A549 treated with AZD2906 at 1 μM for 4 hours (cell line): ENCODE measurements around the gene SHFL. TPM values are rescaled to one million over a fixed set of nuclear protein-coding genes. Genes with fewer than 3 reads are reported as not detected.

Experiments
- total RNA-seq: library from RNA; stranded (reverse); fragments of 200-300 nt; extraction: Qiagen RNA extraction; gene quantifications from 5 replicates; pipeline ENCODE4 v1.2.3, GENCODE V29; 2022

Gene SHFL
- 6.6 to 7.5 TPM (median 7.3 TPM) in 5 replicates for total RNA-seq

GRCh38 chr19:10085641-10086590 lies at the start of gene SHFL:
Gene SHFL (plus strand): TSS chr19:10086317. CDS start chr19:10086428, 111 bp downstream.

GRCh38 chr19:10106100-10106936 lies 20.2 kb downstream of the SHFL start, which contains the start of gene PPAN:
Gene PPAN (plus strand): TSS chr19:10106362. CDS start chr19:10106395, 33 bp downstream.

GRCh38 chr19:10111405-10111811 lies 25.3 kb downstream of the SHFL start, which contains the start of gene P2RY11:
Gene P2RY11 (plus strand): TSS chr19:10111693. CDS start chr19:10111722, 29 bp downstream.

Other genes starting within 250 kb of the SHFL start
- 8.4 to 11.8 TPM (median 10.2 TPM) in 5 replicates for gene OLFM2, start 149.8 kb upstream of the SHFL start, total RNA-seq
- gene COL5A3, start 75.8 kb upstream of the SHFL start, total RNA-seq: 2.6 to 3.6 TPM (median 2.9 TPM) in 5 replicates
- gene RDH8, start 72.8 kb upstream of the SHFL start, total RNA-seq: 0.07 to 0.31 TPM (median 0.26 TPM) in 5 replicates
- 0.05 to 0.10 TPM (median 0.08 TPM) in 5 replicates for gene ANGPTL6, start 16.4 kb downstream of the SHFL start, total RNA-seq
- gene PPAN, start 20.0 kb downstream of the SHFL start, total RNA-seq: 38.9 to 56.7 TPM (median 51.1 TPM) in 5 replicates
- 5.2 to 12.0 TPM (median 7.1 TPM) in 5 replicates for gene P2RY11, start 25.4 kb downstream of the SHFL start, total RNA-seq
- gene EIF3G, start 33.6 kb downstream of the SHFL start, total RNA-seq: 151 to 180 TPM (median 165 TPM) in 5 replicates
- gene DNMT1, start 108.6 kb downstream of the SHFL start, total RNA-seq: 52.4 to 61.5 TPM (median 57.3 TPM) in 5 replicates
- 0.38 to 1.1 TPM (median 0.68 TPM) in 5 replicates for gene S1PR2, start 145.0 kb downstream of the SHFL start, total RNA-seq
- gene MRPL4, start 165.9 kb downstream of the SHFL start, total RNA-seq: 53.8 to 80.9 TPM (median 73.2 TPM) in 5 replicates
- gene ICAM1, start 184.8 kb downstream of the SHFL start, total RNA-seq: 2.5 to 5.4 TPM (median 3.9 TPM) in 5 replicates
- 0.08 to 0.12 TPM (median 0.11 TPM) in 4 of 5 replicates, not detected in the other for gene ICAM4, start 200.6 kb downstream of the SHFL start, total RNA-seq
- 0.58 to 1.0 TPM (median 0.84 TPM) in 5 replicates for gene ICAM5, start 203.6 kb downstream of the SHFL start, total RNA-seq
- 0.79 to 2.7 TPM (median 1.7 TPM) in 5 replicates for gene ZGLP1, start 223.5 kb downstream of the SHFL start, total RNA-seq
- 17.5 to 35.4 TPM (median 33.0 TPM) in 5 replicates for gene FDX2, start 229.7 kb downstream of the SHFL start, total RNA-seq
- gene RAVER1, start 247.2 kb downstream of the SHFL start, total RNA-seq: 22.9 to 30.6 TPM (median 28.8 TPM) in 5 replicates